HUDEP-2 (cell line): Measurements from ENCODE around the gene CLN6.
A peak's percentile ranks its signal among the peaks of the same experiment; 100 is the strongest.
"Not testable (repeated sequence)": the region's sequence is repeated elsewhere in the genome, so short reads cannot be mapped to it uniquely, and the experiment has no call there.

Experiments used
- DNase-seq, 76 experiments: peaks; one replicate each; lab custom pipeline; 2025; ENCODE audit not compliant: unreplicated experiment in 76 of 76; lab: John Stamatoyannopoulos, UW

Gene CLN6

GRCh38 chr15:68195336-68196112, 34.0 kb downstream of the CLN6 start:
- DNase-seq: no peak

GRCh38 chr15:68192804-68193486, 36.6 kb downstream of the CLN6 start:
- DNase-seq: no peak

GRCh38 chr15:68192117-68192516, 37.4 kb downstream of the CLN6 start:
- DNase-seq: no peak

- DNase-seq: no peak
Observed at GRCh38 chr15:68191555-68191954, 38.0 kb downstream of the CLN6 start.

- no peak for DNase-seq
Observed at GRCh38 chr15:68190048-68190447, 39.5 kb downstream of the CLN6 start.

- no peak for DNase-seq
Observed at GRCh38 chr15:68188647-68189046, 40.9 kb downstream of the CLN6 start.

GRCh38 chr15:68187559-68187958, 42.0 kb downstream of the CLN6 start:
- peak in 3 of 76 experiments; percentile 2 to 35 (median 10) for DNase-seq

GRCh38 chr15:68186671-68187397, 42.7 kb downstream of the CLN6 start:
- DNase-seq: no peak

GRCh38 chr15:68184616-68185480, 44.7 kb downstream of the CLN6 start:
- no peak for DNase-seq

- no peak for DNase-seq
Observed at GRCh38 chr15:68183616-68184315, 45.8 kb downstream of the CLN6 start.

- DNase-seq: no peak
Observed at GRCh38 chr15:68177742-68178141, 51.8 kb downstream of the CLN6 start.

- no peak for DNase-seq
Observed at GRCh38 chr15:68176601-68177000, 52.9 kb downstream of the CLN6 start.

GRCh38 chr15:68175526-68175925, 54.0 kb downstream of the CLN6 start:
- DNase-seq: no peak

GRCh38 chr15:68173119-68173518, 56.4 kb downstream of the CLN6 start:
- DNase-seq: no peak

GRCh38 chr15:68172037-68172436, 57.5 kb downstream of the CLN6 start:
- not testable (repeated sequence) for DNase-seq

GRCh38 chr15:68166847-68167246, 62.7 kb downstream of the CLN6 start:
- no peak for DNase-seq

GRCh38 chr15:68163191-68163590, 66.3 kb downstream of the CLN6 start:
- no peak for DNase-seq

GRCh38 chr15:68158046-68158628, 71.4 kb downstream of the CLN6 start:
- no peak for DNase-seq

- no peak for DNase-seq
Observed at GRCh38 chr15:68157074-68157473, 72.5 kb downstream of the CLN6 start.
